Inferior parietal cortex (tissue), 1 donor: Measurements from ENCODE around the gene ZNF276.
"Not testable (repeated sequence)": the region's sequence is repeated elsewhere in the genome, so short reads cannot be mapped to it uniquely, and the experiment has no call there.

ENCODE experiments used
- DNase-seq: peaks from one replicate; pipeline ENCODE4 v3.0.0-alpha.2; 2016; ENCODE audit errors: extremely low spot score

The ZNF276 gene

DNA sequence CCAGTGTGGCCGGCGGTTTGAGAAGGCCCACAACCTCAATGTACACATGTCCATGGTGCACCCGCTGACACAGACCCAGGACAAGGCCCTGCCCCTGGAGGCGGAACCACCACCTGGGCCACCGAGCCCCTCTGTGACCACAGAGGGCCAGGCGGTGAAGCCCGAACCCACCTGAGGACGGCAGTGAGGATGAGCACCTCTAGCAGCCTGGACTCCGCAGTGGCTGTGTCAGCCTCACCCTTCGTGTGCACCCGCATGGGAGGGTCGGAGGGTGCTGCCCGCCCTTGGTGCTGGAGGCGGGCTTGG, 16.7 kb downstream of the ZNF276 start:
- DNase-seq: no peak

DNA sequence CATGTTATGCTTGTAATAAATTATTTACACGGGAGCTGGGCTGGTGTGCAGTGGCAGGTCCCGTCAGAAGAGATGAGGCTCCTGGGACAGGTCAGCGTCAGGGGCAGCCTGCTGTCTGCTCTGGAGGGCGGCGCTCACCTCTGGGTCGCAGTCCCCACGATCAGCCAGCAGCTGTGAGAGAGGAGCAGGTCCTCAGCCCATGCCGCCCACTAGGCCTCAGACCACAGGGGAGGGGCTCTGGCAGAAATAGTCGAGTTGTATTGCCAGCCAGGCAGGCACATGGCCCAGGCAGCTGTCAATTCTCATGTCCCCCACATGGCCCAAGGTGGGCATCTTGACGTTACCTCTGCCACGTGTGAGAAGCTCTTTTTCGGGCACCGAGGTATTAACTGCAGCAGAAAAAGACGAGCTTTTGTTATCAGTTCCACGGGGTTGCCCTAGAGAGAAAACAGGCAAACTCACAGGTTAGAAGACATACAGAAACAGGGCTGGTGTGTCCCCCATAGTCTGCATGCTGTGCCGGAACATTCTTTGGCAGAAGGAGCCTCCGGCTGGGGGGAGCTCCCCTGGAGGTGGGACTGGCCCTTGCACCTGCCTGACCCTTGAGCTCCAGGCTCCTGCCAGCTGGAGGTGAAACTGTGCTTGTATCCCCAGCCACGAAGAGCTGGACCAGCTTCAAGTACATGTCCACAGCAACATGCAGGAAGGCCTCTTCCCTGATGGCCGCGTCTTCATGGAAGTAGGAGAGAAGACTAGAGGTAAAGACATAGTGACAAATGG, 17.4 kb downstream of the ZNF276 start:
- no peak for DNase-seq

DNA sequence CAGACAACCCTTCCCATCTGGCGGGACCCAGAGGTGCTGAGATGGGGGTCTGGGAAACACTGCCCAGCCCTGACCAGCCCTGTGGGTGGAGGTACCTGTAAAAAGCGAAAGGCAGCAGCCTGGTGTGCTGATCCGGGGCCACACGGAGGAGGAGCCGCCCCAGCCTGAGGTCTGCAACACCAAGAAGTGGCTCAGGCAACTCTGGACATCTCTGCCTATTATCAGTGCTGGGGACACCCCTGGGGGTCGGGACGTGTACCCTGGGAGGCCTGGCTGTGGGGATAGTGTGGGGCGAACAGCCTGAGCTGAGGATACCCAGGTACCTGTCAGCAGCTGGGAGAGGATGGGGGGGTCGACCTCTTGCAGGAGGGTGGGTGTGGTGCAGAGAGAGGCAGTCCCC, 18.0 kb downstream of the ZNF276 start:
- DNase-seq: no peak

DNA sequence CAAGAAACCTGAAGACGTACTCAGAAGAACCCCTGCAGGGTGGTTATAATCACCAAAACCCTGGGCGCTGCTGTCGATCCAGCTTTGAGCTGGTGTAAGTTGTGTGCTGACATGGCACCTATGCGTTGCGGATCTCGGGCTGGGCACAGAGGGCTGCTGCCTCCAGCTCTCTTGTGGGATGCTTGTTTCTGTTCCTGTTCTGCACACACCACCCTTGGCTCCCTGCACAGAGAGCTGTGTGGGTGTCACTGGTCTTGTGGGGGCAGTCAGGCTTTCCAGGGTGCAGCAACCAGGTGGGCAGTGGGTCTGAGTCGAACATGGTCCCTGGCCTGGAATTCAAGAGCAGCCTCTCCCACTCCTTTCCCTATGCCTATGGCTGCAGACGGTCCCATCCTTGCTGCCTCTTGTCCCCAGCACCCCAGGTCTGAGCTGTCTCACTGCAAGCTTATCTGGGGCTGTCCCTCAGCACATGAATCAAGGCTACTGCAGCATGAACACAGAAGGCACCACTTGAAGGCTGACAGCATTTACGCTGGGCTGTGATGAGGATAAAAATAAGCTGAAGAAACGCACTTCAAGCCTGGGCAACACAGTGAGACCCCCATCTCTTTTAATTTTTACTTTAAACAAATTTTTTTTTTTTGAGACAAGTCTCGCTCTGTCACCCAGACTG, 20.1 kb downstream of the ZNF276 start:
- no peak for DNase-seq

DNA sequence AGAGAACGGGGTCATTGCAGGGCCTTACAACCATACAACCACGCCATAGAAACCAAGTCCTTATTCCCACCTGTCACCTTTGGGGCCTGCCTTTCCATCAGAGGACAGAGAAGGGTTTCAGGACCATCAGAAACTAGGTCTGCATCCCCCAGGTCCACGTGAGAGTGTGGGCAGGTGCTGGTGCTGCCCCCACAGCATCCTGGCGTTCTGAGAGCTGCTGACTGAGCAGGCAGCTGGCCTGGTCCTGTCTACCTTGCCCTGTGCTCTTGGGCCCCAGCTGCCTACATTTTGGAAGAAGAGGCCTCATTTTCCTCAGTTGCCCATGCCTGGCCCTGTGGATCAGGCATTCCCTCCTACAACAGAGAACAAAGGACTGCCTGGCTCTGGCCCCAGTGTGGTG, 21.6 kb downstream of the ZNF276 start:
- DNase-seq: no peak

DNA sequence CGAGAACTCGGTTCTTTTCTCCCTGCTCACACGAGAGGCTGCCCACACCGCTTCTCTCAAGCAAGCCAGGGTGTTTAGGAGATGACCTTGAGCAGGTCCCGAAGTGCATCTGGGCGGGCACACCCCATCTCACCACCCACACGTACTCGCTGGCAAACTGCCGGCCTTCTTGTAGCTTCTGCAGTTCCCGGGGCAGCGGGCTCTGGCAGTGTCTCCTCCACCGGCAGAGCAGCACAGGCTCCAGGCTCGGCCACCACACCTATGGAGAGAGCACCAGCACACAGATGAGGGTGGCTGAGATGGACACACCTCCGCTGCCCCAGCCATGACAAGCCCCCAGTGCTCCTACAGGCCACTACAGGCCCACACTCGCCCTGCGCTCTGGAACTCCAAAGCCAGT, 23.5 kb downstream of the ZNF276 start:
- DNase-seq: no peak

DNA sequence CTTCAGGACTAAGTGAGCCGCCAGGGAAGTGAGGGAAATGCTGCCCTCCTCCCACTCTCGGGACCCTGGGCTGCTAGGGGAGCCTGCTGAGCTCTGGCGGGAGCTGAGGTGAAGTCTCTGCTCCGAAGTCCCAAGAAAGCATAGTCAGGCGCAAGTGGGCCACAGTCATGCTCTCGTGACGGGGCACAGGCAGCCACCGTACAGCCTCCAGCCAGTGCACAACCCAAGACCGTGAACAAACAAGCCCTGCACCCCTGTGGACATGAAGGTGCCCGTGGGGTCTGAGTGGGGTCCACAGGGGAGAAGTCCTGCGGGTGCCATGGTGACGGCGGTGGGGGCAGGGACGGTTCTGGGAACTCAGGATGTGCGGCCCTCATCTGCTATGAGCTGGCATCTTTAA, 24.7 kb downstream of the ZNF276 start:
- no peak for DNase-seq

DNA sequence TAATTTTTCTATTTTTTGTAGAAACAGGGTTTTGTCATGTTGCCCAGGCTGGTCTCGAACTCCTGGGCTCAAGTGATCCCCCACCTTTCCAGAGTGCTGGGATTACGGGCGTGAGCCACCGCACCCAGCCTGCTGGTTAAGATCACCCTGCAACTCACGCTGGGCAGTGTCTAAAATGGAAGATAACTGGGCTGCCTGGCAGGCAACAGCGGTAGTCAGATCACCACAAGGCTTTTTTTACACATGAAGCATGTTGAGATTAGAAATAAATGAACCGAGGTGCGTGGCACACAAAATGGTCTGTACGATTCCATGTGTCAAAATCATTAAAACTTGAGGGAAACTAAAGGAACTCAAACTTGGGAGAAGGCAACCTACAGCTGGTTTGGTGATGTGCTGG, 26.7 kb downstream of the ZNF276 start:
- DNase-seq: no peak

DNA sequence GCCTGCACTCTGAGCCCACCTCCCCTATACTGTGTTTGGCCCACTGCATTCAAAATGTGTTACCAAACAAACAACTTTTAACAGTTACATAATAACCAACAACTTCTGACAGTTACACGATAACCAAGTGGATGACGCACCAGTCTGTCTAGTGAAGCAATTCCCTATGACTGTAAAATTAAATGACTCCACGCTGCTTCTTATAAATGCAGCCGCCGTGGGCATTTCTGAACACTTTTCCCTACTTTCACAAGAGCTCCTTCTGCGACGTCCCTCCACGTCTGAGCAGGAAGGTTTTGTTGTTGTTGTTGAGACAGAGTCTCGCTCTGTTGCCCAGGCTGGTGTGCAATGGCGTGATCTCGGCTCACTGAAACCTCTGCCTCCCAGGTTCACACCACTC, 27.6 kb downstream of the ZNF276 start:
- no peak for DNase-seq

DNA sequence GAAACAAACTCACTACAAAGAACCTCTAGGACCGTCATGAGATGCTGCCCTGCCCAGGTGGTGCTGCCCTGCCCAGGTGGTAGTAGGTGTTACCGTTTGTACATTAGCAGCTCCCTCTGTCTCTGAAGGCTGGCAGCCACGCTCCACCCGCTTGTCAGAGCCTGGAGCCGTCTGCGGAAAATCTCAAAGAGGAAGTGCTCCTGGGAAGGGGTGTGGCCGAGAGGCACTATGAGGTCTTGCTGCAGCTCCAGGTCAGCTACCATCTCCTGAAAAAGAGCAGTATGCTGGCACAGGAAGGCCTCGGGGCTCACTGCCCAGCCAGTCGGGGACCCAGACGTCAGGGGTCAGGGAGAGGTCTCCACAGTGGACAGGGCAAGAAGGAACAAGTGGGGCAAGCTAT, 28.3 kb downstream of the ZNF276 start:
- no peak for DNase-seq

DNA sequence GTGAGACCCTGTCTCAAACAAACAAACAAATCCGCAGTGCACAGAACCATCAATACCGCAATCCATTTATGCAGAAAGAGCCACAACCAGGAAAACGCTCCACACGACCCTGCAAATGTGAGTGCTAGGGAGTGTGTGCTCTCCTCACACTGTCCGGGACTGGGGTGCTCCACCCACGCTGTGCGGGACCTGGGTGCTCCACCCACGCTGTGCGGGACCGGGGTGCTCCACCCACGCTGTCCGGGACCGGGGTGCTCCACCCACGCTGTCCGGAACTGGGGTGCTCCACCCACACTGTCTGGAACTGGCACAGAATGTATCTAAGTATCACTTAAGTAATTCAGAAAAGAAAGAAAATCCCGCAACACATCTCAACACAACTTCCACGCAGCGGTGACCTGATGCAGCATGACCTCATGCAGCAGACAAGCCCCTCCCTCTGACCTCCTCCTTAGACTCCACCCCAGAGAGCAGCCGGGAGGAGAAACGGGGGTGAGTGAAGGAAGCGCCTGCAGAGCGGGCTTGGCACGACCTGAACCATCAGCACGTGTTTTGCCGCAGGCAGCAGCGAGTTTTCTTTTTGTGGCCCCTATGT, 38.5 kb downstream of the ZNF276 start:
- no peak for DNase-seq

DNA sequence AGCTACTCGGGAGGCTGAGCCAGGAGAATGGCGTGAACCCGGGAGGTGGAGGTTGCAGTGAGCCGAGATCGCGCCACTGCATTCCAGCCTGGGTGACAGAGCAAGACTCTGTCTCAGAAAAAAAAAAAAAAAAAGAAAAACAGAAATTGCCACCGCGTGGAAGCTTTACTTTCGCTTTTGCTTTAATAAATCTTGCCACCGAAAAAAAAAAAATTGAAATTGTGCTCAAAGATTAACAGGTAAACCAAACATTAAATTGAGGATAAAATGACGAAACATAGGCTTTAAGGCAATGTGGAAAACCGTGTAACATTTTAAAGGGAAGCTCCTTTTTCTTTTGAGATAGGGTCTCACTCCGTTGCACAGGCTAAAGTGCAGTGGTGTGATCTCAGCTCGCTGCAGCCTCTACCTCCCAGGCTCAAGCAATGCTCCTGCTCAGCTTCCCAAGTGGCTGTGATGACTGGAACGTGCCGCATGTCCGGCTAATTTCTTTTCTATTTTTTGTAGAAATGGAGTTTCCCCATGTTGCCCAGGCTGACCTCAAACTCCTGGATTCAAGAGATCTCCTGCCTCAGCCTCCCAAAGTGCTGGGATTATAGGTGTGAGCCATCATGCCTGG, 40.1 kb downstream of the ZNF276 start:
- DNase-seq: no peak

DNA sequence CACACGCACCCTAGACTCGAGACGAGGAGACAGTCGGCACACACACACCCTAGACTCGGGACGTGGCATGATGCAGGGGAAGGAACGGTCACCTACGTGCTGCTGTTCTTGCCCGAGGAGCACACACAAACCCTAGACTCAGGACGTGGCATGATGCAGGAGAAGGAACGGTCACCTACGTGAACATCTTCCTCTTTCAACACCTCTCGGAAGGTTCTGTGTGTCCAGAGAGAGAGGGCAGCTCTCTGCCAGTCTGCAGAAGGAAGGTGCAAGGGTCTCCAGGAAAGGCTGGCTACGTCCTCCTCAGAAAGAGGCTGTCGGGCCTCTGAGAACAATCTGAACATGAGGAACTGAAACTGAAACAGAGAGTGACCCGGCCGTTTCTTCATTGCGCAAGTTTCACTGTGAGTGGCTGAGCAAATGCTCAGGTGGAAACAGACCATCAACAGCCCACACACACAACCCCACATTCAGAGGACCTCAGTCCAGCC, 43.4 kb downstream of the ZNF276 start:
- no peak for DNase-seq

DNA sequence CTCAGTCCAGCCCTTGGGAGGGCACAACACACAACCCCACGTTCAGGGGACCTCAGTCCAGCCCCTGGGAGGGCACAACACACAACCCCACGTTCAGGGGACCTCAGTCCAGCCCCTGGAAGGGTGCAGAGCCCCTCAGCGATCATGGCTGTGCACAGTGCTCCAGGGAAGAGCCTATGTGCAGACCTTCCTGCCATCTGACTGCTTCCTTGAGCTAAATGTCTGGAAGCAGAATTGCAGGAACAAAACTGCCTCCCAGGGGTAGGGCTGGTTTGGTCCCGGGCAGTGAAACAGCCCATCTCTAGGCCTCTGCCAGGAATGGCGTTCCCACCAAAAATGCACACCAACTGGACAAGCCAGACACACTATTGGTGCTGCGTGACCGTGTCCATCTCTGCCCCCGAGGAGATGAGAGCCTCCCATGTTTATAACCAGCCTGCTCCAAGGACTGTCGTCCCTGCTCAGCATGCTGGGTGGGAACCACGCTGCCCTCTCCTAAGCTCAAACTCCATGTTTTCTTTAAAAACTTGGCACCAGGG, 44.0 kb downstream of the ZNF276 start:
- no peak for DNase-seq

DNA sequence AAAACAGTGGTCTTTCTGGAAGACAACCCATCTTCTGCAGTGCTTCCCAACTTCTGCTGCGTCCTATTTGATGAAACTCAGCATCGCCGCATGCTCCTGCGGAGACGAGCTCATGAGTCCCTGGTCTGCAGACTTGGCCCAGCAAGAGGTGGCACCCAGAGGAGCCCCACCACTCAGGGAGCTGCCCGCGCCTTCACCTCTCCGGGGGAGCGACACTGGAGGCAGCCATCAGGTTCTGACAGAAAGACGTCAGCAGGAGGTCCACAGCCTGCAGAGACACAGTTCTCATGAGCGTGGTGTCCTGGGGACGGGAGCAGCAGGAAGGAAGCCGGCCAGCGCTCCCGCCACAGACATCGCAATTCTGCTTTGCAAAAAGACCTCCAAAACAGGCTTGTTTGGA, 49.0 kb downstream of the ZNF276 start:
- DNase-seq: no peak

DNA sequence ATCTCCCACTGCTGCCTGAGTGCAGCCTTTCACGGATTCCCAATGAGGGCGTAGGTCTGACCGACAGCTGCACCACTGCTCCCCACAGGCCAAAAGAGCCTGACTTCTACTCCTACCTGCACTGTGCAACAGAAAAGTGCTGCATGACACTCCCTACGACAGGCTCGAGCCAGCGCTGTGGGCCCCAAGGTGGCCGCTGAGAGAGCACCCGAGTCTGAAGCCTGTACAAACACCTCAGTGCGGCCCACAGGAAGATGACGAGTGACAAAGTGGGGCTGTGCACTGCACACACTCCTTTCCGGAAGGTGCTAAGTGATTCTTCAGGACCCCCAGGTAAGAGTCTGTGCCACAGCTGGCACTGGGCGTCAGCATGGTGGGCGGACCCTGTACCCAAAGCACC, 53.9 kb downstream of the ZNF276 start:
- no peak for DNase-seq

DNA sequence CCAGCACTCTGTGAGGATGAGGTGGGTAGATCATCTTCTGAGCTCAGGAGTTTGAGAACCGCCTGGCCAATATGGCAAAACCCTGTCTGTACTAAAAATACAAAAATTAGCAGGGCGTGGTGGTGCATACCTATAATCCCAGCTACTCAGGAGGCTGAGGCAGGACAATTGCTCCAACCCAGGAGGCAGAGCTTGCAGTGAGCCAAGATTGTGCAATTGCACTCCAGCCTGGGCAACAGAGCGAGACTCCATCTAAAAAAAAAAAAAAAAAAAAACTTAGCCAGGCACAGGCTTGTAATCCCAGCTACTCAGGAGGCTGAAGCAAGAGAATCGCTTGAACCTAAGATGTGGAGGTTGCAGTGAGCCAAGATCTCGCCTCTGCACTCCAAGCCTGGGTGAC, 56.9 kb downstream of the ZNF276 start:
- not testable (repeated sequence) for DNase-seq

DNA sequence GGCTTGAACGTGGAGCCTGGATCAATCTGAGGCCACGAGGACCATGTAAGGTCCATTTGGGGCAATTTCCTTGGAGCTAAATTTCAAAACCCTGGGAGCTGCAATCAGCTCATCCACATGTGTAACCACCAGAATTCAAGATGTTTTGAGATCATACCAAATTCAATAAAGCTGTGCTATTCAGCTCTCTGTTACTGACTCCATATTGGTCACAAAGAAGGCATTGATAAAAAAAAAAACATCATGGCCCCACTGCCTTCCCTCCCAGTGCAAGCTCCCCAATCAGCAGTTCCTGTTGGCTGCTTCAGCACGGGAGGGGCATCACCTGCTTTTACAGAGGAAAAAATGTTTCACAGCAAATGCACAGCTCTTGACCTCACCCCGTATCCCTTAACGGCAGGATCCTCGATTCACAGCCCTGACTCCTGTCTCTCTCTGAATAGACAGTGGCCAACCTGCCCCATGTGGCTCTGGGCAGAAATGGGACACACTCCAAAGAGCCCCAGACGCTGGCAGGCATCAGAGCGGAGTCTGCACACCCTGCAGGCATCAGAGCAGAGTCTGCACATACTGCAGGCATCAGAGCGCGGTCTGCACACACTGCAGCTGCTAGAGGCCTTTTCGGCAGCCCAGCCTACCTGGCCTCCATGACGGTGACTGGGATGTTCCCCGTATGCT, 58.0 kb downstream of the ZNF276 start:
- no peak for DNase-seq

DNA sequence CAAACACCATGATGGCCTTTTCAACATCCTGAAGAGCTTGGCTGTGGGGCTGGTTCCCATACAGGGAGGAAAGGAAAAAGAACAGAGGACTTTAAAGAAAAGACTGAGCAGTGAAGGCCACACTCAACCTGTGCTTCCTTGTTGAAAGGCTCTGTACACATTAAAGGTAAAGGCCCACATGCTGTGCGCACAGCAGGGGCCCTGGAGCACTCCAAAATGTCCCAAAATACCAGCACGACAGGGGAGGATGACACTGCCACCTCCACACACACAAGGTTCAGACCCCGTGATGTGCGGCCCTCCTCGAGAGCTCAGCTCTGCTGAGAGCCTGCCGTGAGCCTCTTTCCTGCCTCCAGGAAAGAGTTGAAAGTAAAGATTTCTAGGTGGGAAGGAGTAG, 58.6 kb downstream of the ZNF276 start:
- no peak for DNase-seq

DNA sequence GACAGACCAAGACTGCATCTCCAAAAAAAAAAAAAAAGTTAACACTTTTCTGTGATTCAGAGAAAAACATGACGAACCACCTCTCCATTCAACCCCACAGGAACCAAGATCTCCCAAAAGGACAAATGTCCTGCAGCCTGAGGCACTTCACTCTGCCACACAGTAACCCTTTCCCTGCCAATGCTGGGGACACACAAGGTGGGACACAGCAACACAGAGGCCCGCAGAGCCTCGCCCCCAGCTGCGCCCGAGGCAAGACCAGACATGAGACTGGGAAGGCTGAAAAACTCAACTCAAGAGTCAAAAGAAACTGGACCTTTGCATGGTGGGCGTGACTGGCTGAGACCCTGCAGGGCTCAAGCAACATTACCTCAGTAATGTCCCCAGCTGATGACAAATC, 61.2 kb downstream of the ZNF276 start:
- no peak for DNase-seq

DNA sequence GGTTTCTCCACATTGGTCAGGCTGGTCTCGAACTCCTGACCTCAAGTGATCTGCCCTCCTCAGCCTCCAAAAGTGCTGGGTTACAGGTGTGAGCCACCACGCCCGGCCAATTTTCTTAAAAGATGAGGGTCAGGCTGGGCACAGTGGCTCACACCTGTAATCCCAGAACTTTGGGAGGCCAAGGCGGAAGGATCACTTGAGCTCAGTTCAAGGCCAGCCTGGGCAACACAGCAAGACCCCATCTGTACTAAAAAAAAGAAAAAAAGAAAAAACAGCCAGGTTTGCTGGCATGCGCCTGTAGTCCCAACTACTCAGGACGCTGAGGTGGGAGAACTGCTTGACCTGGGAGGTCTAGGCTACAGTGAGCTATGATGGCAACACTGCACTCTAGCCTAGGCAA, 62.6 kb downstream of the ZNF276 start:
- not testable (repeated sequence) for DNase-seq

DNA sequence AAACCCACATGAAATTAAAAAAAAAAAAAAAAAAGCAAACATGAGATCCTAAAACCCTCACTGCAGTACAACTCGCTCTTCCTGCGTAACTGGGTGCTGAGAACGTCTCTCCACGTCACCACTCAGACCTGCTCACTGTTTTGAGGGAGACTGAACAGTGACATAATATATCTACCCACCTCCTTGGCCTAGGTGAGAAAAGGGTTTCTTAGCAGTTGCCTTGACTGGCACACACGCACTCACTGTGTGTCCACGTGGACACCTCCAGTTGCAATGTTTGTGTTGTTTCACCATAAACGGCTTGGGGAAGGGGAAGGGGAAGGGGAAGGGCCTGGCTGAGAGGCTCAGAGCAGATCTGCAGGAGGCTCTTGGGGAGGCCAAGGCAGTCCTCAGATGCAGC, 63.1 kb downstream of the ZNF276 start:
- no peak for DNase-seq
